G401 (cell line): ENCODE results near the gene POU2F3. TPM values are rescaled to one million over a fixed set of nuclear protein-coding genes. Genes with fewer than 3 reads are reported as not detected.

ENCODE experiments used
- DNase-seq: peaks from one replicate; pipeline ENCODE4 v3.0.0-alpha.2; 2015; ENCODE audit warnings: low spot score
- in situ Hi-C: cut with HindIII; loops from 2 replicates; pipeline ENCODE4 v1.10.0; 2016; ENCODE audit warnings: low sequenced_read_pairs, mixed read lengths
- total RNA-seq: library from RNA; depleted of rRNA; stranded (reverse); fragments of >200 nt; shearing (Covaris generic); gene quantifications from 2 replicates; pipeline ENCODE4 v1.2.3, GENCODE V29; 2014; rRNA removed

POU2F3 gene
- total RNA-seq = not detected in 2 replicates

DNA sequence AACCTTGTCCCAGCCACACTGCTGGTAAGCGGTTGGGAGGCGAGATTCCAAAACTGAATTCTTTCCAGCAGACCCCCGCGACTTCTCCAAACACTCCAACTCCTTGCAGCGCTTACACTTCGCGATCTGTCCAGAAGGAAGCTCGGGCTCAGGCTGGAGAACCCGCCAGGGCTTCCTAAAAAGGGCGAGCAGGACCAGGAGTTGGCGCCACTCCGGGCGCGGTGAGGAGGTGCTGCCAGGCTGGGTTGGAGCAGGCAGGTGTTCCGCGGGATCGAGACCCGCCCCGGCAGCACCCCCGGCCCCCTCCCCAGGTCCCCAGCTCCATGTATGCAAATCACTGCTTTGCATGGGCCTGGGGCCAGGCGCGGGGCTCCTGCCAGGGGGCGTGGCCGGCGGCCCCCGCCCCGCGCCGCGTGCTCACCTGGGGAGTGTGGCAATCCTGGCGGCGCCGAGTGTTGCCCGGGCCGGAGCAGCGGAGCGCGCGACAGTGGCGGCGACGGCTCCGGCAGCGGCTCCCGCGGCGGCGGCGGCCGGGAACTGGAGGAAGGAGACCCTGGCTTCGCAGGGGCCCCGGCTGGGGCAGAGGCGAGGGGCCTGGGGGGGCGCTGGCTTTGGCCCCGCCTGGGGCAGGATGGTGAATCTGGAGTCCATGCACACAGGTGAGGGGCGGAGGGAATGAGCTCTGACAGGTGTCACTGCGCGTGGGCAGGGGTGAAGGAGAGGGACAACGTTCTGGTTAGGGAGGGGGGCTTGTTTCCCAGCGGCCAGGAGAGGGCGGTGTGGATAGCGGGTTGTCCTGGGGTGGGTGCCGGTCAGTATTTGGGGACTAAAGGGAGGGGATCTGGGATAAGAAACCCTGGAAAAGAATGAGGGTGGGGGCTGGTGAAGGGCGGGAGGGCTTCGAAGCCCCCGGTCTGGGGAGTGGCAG lies at the start of gene POU2F3:
POU2F3 (plus strand) TSS at position 428 of the 928 bp plus-strand sequence; CDS start at position 632, 204 bp downstream.
- no peak for DNase-seq
- in situ Hi-C loops = no loop called here

GRCh38 chr11:120191058-120191457 lies 48.9 kb upstream of the POU2F3 start:
- in situ Hi-C loops = no loop called here
- DNase-seq = no peak

- in situ Hi-C loops = no loop called here
- no peak for DNase-seq
Observed at GRCh38 chr11:120192831-120193625, 46.9 kb upstream of the POU2F3 start.

DNA sequence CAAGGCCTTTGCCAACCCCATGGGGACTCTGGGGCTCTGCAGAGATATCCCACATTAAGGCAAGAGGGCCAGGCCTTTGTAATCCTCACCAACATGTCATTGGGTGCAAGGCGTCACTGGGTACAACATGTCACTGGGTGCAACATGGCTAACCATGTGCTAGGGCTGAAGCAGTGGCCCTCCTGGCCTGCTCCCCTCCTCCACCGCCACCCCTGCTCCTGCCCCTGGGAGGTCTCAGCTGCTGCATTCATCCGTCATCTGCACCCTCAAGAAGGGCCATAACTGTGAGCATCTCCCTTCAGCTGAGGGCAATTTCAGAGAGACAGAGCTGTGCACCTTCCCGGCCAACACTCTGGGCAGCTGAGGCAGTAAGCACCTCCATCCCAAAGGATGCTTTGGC lies 45.8 kb upstream of the POU2F3 start:
- in situ Hi-C loops = no loop called here
- DNase-seq = no peak

DNA sequence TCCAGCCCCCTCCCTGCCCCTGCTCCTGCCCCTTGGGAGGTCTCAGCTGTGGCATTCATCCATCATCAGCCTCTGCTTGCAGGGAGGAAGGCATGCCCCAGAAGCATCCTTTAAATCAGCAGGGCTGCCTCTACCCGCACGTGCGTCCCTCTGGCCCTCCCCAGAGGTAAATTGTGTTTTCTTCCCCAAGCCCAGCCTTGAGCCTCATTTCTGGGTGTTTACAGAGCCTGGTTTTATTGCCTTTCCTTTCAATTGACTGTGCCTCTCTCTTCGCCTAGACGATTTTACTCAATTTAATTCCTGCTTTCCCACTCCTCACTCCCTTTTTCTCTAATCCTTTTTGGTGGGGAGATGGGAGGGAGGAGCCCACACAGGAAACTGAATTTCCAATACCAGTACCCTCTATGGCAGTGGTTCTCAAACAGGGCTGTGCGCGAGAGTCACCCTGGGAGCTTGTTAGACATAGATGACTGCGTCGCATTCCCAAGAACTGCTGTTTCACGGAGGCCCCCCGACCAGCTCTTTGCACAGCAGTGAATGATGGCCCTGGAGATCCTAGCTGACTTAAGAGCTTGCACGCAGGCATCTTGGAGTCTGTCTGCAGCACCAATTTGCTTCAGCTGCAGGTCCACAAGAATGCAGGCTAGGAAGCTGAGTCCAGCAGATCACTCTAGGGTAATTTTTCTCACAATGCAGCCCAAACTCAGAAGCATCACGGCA lies 44.2 kb upstream of the POU2F3 start:
- DNase-seq = no peak
- in situ Hi-C loops = no loop called here

- DNase-seq = no peak
- in situ Hi-C loops = no loop called here
Observed at GRCh38 chr11:120196826-120197225, 43.1 kb upstream of the POU2F3 start.

- no peak for DNase-seq
- in situ Hi-C loops = no loop called here
Observed at GRCh38 chr11:120197251-120197891, 42.6 kb upstream of the POU2F3 start.

DNA sequence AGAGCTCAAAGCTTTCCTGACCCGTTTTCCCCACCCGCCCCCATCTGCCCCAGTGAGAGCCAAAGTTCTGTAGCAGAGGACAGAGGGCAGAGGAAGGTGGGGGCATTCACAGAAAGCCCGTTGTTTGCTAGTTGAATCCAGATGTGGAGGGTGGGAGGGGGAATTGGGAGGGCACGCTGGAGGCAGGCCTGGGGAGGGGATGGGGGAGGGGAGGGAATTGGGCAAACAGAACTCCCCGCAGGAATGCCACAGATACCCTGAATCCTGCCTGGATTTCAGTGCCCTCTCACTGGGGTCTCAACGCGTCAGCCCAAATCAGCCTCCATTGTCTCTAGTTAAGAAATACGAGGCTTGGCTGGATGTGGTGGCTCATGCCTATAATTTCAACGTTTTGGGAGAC lies 42.0 kb upstream of the POU2F3 start:
- in situ Hi-C loops = no loop called here
- DNase-seq = no peak

- no peak for DNase-seq
- in situ Hi-C loops = no loop called here
Observed at GRCh38 chr11:120198403-120198786, 41.5 kb upstream of the POU2F3 start.

DNA sequence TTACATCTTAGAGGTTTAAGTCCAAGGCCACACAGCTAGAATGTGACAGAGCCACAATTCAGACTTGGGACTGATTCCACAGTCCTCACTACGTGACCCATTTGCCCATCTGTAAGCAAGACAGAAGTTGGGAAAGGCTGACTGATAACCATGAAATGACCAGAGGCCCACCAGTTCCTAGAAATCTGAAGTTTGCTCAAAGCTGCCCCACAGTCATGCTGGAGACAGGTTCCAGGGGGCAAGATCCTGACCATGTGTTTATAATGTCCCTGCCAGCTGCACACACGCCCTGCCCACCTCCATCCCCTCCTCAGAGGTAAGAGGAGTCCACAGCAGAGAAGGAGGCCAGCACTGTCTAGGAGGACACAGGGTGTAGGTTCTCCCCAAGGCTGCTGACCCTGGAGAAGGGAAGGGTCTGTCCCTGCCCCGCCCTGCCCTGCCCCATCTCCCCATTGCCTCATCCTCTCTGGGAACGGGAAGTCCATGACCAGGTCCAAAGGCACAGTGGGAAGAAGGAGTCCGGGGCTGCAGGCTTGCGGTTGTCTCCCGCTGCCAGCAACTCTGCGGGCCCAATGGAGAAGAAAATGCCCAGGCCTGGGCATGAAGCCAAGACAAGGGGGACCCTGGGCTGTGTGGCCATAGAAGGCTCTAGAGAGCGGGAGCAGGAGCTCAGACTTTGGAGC lies 41.0 kb upstream of the POU2F3 start:
- in situ Hi-C loops = no loop called here
- DNase-seq = no peak

DNA sequence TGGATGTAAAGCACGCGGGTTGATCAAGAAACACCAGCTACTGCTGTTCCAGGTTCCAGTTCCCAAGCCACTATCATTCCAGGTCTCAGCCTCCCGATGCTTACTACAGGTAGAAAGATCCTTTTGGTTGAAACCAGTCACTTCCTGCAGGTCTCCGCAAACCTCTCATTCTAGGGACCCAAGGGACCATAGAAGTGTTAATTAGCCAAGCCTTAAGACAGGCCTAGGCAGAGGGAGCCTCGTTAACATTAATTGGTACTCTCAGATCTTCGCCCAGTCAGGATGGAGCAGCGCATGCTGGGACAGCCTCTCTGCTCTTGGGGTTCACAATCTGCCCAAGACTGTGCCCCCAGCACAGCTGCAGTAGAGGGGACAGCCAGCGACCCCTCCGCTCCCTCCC lies 40.3 kb upstream of the POU2F3 start:
- in situ Hi-C loops = no loop called here
- no peak for DNase-seq

DNA sequence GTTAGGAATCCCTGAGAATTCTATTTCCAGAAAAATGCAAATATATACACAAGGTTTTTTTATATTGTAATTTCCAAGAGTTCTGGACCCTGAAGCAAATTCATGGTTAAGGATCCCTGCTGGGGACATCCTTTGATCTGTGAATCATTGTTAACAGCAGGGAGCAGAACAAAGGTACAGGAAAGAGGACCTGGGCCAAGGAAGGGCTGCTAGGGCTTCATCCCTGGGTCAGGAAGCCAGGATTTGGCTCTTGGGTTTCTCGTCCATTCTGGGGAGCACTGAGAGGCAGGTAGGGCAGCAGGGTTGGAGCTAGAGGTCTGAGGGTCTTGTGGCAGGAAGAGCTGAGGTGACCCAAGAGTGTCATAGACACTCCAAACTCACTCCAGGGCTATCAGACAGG lies 39.3 kb upstream of the POU2F3 start:
- no peak for DNase-seq
- in situ Hi-C loops = no loop called here

DNA sequence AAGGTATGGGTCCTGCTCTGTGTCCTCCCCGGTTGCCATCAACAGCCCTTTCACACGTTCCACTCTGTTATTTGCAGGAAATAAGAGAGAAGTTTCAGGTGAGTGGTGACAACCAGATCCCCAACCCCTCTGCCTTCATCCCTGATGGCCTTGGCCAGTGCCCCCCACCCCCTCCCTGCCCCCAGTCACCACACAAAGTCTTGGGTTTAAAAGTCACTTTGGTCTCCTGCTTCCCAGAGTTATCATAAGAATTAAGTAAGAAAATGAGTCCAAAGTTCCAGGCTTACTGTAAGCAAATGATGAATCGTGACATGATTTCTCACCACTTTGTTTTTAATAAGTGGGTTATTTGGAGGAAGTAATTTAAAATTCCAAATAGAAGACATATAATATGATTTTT lies 38.3 kb upstream of the POU2F3 start:
- in situ Hi-C loops = no loop called here
- no peak for DNase-seq

DNA sequence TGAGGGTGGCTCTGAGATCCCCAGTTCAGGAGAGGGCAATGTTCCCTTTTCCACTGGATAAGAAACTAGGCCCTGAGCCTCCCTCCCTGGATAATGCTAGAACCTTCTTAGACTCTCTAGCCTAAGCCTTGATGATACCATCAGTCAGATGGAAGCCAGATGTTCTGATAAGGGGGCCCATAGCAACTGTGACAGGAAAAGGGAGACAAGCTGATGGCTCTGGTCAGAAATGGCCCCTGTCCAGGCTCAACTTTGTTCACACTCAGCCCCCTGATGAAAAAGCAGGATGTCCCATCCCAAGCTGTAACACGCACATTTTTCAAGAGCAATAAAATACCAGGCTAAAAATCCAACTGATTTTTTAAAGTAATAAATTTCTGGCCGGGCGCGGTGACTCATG lies 36.3 kb upstream of the POU2F3 start:
- in situ Hi-C loops = no loop called here
- DNase-seq = no peak

DNA sequence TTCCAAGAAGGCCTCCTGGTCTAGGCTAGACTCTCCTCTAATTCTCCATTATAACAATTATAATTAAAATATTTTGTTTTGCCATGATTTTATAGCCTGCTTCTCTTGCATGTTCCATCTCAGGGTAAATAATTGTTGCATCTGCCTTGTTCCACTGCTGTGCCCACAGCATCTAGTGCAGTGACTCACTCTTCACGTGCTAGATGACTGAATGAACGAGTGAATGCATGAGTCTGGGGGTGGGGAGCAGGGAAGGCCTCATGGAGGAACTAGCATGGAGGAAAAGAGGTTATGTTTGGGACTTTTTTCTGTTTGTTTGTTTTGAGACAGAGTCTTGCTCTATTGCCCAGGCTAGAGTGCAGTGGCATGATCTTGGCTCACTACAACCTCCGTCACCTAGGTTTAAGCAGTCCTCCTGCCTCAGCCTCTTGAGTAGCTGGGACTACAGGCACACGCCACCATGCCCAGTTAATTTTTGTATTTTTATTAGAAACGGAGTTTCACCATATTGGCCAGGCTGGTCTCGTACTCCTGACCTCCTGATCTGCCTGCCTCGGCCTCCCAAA lies 34.3 kb upstream of the POU2F3 start:
- in situ Hi-C loops = no loop called here
- DNase-seq = no peak

GRCh38 chr11:120207512-120207911 lies 32.4 kb upstream of the POU2F3 start:
- no peak for DNase-seq
- in situ Hi-C loops = no loop called here

DNA sequence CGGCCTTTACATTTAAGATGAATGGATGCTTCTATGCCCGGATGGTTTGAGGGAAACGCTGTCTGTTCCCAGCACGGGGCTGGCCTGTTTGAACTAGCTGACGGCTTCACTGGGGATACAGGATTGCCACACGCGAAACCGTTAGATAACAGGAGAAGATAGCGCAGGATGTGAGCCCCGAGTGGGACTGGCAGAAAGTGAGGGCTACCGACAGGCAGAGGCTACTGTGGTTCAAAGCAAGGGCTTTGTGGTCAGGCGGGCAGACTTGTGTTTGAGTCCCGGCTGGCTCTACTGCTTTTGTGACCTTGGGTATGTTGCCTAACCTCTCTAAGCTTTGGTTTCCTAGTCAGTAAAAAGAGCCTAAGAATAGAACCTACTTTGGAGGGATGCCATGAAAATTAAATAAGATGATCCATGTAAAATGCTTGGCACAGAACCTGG lies 31.9 kb upstream of the POU2F3 start:
- in situ Hi-C loops = no loop called here
- no peak for DNase-seq

- in situ Hi-C loops = no loop called here
- no peak for DNase-seq
Observed at GRCh38 chr11:120208777-120209176, 31.2 kb upstream of the POU2F3 start.
